GM19023 (cell line): Measurements from ENCODE around the gene FGF5.
"Not testable (repeated sequence)": the region's sequence is repeated elsewhere in the genome, so short reads cannot be mapped to it uniquely, and the experiment has no call there.

ENCODE experiments used
- ATAC-seq: cut with Tn5 transposase; IDR thresholded peaks from one replicate; pipeline ENCODE4 v1.9.1; 2021; ENCODE audit warnings: mild to moderate bottlenecking, moderate library complexity; ENCODE audit not compliant: unreplicated experiment

FGF5 gene

GRCh38 chr4:80253510-80253909 lies 13.0 kb upstream of the FGF5 start:
- ATAC-seq, result no peak

DNA sequence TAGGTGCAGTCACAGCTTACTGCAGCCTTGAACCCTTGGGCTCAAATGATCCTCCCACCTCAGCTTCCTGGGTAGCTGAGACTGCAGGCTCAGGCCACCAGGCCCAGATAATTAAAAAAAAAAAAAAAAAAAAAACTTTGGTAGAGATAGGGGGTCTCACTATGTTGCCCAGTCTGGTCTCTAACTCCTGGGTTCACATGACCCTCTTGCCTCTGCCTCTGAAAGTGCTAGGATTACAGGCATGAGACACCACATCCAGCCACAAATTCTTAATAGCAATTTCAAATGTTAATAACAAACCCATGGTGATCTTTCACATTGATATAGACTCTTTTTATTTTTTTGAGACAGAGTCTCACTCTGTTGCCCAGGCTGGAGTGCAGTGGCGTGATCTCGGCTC lies 12.3 kb upstream of the FGF5 start:
- ATAC-seq, result no peak

DNA sequence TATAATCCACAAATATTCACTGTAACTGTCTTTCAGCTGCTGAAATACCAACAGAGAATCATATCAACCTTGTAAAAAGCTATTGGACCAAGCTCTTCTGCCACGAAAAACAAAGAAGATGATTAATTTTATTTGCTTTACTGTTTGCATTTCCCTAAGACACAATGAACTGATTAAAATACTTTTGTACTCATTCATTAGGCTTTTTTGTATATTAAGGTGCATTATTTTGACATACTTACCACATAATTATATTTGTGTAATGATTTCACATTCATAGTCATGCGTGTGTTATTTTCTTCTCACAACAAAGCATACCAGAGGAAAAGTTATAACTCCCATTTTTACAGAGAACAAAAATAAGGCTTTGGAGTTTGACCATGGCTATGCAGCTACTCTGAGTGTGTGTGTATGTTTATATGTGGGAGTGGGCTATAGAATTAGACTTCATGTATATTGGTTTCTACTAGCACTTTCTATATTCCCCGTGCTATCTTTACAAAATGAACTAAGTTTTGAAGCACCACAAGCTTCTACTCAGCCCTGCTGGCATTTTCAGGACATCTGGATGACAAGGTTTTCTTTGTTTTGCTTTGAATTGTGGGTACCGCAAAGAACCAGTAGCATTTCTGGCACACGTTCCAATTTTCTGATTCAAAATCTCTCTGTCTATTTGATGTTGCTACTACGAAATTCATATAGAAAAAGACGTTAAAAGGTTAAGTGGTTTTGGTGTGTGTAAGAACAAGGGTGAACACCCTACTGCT lies 11.0 kb upstream of the FGF5 start:
- no peak for ATAC-seq

GRCh38 chr4:80257851-80258250 lies 8.6 kb upstream of the FGF5 start:
- no peak for ATAC-seq

- ATAC-seq, result no peak
Measured at GRCh38 chr4:80259012-80259411, 7.5 kb upstream of the FGF5 start.

- ATAC-seq, result no peak
Measured at GRCh38 chr4:80259817-80260216, 6.6 kb upstream of the FGF5 start.

- ATAC-seq, result no peak
Measured at GRCh38 chr4:80261989-80262600, 4.4 kb upstream of the FGF5 start.

DNA sequence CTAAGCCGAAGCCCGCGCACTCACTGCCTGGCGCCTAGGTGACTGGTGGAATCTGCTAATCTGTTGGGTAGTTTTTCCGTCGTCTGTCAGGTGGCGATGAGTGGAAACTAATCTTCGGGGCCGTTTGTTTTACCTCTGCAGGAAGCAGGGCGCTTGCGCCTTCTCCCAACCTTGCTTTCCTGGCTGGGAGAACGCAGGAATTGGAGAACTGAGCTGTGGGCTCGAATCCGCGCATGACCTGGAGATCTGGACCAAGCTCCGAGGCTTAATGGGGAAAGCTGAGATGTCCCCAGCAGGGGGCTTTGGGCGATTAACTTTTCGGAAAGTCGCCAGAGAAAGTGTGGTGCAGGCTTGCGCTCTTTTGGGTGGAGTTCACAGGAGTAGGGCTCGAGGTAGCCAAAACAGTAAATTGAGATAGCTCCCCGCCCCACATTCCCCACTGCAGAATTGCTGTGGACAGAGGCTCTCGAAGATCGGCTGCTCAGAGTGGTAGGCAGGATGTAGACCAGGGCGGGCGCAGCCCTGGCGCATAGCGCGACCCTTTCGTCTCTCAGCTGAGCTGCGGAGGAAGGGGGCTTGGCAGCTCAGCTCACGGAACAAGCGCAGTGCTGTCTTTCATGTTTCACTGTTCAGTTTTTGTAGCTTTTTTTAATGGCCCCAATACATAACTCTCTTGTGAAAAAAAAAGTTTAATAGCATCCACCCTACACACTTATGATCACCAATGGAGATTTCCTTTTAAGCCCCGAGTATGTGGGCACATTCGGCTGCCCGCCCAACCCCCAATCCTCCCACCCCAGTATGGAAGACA lies 2.7 kb upstream of the FGF5 start:
- no peak for ATAC-seq

DNA sequence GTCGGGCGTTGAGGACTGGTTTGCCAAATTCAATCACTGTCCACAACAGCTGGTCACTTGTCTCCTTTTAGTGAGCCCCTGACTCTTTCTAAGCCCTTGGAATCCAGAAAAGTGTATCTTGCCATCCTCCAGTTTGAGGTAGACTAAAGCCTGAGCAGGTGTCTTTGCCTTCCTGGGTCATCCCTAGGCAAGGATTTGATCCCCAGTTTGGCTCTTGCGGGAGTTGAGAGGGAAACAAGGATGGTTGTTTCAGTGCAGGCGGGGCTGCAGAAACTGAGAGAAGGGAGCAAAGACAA lies 2.2 kb upstream of the FGF5 start:
- ATAC-seq, result no peak

DNA sequence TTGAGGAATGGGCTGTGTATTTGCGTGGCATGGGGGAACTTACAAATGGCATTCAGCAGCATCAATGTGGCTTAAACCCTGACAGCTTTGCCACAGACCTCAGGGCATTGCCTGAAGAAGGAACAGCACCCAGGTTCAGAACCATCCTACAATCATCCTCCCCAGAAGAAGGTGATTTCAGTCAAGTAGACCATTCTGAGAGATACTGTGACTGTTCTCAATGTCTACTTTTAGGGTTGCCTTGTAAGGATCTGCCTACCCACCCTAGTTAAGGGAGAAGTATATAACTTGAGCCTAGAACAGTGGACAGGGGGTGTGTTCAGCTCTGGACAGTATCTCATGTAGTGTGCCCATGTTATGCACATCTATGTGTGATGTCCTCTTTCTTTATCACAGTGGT lies 1.6 kb upstream of the FGF5 start:
- no peak for ATAC-seq

DNA sequence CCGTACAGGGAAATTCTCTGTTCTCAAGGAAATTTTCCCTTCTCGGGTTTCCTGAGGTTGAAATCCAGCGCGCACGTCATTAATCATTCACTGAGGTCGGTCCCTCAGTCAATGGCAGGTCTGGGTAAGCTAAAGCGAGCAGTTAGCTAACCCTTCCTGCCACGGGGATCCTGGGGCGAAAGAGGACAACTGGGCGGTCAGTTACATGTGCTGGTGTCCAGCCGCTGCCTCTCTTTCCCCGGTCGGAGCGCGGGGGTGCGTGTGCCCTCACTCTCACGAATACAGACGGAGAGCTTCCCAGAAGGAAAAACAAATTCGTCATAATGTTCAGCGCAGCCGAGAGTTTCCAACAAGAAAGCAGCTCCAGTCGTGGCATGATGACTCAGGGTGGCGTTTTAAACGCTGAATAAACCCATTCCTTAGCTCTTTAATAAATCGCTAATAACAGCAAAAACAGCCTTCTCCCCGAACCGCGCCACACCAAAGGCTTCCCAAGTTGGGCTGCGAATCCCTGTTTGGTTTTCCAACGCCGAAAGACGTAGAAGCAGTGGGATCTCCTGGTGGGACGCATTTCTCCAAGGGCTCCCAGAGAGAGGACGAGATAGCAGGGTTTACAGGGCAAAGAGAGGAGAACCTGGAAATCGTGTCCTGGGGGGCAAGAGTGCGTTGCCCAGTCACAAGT lies 752 bp upstream of the FGF5 start:
- ATAC-seq, result no peak

DNA sequence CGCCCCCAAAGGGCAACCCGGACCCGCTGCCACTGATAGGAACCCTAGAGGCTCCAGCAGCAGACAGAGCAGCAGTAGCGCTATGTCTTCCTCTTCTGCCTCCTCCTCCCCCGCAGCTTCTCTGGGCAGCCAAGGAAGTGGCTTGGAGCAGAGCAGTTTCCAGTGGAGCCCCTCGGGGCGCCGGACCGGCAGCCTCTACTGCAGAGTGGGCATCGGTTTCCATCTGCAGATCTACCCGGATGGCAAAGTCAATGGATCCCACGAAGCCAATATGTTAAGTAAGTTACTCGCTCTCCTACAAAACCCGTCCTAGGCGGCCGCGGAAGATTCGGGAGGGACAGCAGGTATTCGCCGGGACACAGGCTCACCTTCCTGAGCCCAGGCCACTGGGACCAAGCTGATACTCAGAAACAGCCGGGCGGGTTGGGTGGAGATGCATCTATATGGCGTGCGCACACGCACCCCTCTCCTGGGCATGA lies 477 bp downstream of the FGF5 start:
- no peak for ATAC-seq

- ATAC-seq, result no peak
Measured at GRCh38 chr4:80268081-80268823, 1.8 kb downstream of the FGF5 start.

DNA sequence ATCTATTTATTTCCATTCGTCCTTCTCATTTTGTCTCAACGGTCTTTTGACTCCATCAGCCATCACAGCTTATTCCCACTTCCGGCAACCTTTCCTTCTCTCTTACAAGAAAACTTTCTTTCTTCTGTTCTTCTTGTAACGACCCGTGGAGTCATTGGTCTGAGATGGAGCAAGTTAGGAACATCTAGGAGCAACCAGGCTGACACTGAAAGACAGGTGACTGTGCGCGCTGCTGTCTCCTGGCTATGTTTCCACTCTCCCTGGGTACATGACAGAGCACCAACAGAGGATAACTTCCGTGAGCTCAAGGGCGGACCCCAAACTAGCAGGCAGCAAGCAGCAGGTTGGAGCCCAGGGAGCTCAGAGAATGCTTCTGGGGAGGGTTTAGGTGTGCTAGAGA lies 2.5 kb downstream of the FGF5 start:
- no peak for ATAC-seq

- no peak for ATAC-seq
Measured at GRCh38 chr4:80270321-80270720, 3.9 kb downstream of the FGF5 start.

GRCh38 chr4:80270868-80271267 lies 4.4 kb downstream of the FGF5 start:
- ATAC-seq, result no peak

DNA sequence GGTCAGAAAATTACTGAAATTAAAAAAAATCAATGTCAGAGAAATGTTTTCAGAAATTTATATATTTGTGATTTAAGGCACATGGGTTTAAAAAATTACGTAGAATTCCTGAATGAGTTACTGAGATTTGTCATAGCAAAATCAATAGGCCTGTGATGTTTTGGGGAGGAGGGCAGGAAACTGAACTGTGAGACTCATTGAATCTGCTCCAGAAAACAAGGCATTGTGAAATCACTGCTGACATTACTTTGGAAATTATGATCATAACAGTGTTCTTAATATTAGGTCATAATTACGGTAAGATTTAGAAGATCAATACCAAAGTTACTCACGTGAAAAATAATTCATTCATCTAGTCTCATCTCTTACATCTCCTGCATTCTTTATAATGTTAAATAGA lies 5.3 kb downstream of the FGF5 start:
- ATAC-seq, result no peak

GRCh38 chr4:80276931-80277330 lies 10.5 kb downstream of the FGF5 start:
- no peak for ATAC-seq

- ATAC-seq, result no peak
Measured at GRCh38 chr4:80279751-80280150, 13.3 kb downstream of the FGF5 start.

- no peak for ATAC-seq
Measured at GRCh38 chr4:80286451-80286850, 20.0 kb downstream of the FGF5 start.

GRCh38 chr4:80290665-80291064 lies 24.2 kb downstream of the FGF5 start:
- ATAC-seq, result not testable (repeated sequence)
